SIG-M5 (cell line): ENCODE data around the gene VIPR2.

ENCODE experiments used
- DNase-seq: peaks from one replicate; lab custom pipeline; 2025; lab: John Stamatoyannopoulos, UW

Gene VIPR2

GRCh38 chr7:159157714-159158113, 13.0 kb upstream of the VIPR2 start:
- DNase-seq = no peak

GRCh38 chr7:159156436-159157245, 12.0 kb upstream of the VIPR2 start:
- DNase-seq = no peak

GRCh38 chr7:159155410-159155809, 10.7 kb upstream of the VIPR2 start:
- DNase-seq = no peak

- DNase-seq = no peak
Observed at GRCh38 chr7:159154243-159154642, 9.6 kb upstream of the VIPR2 start.

GRCh38 chr7:159153511-159153910, 8.8 kb upstream of the VIPR2 start:
- DNase-seq = no peak

GRCh38 chr7:159152816-159153215, 8.1 kb upstream of the VIPR2 start:
- DNase-seq = no peak

- DNase-seq = no peak
Observed at GRCh38 chr7:159151231-159151630, 6.6 kb upstream of the VIPR2 start.

- DNase-seq = no peak
Observed at GRCh38 chr7:159149488-159149887, 4.8 kb upstream of the VIPR2 start.

GRCh38 chr7:159148430-159149395, 4.0 kb upstream of the VIPR2 start:
- no peak for DNase-seq

- no peak for DNase-seq
Observed at GRCh38 chr7:159147687-159148086, 3.0 kb upstream of the VIPR2 start.

GRCh38 chr7:159147246-159147645, 2.6 kb upstream of the VIPR2 start:
- DNase-seq = no peak

- no peak for DNase-seq
Observed at GRCh38 chr7:159146084-159146858, 1.6 kb upstream of the VIPR2 start.

GRCh38 chr7:159145490-159145855, 806 bp upstream of the VIPR2 start:
- no peak for DNase-seq

- DNase-seq = no peak
Observed at GRCh38 chr7:159143780-159144757, 598 bp downstream of the VIPR2 start.

- DNase-seq = no peak
Observed at GRCh38 chr7:159142730-159143129, 1.9 kb downstream of the VIPR2 start.

GRCh38 chr7:159142199-159142598, 2.5 kb downstream of the VIPR2 start:
- DNase-seq = no peak

GRCh38 chr7:159141660-159142059, 3.0 kb downstream of the VIPR2 start:
- DNase-seq = no peak

GRCh38 chr7:159141167-159141566, 3.5 kb downstream of the VIPR2 start:
- no peak for DNase-seq

- DNase-seq = no peak
Observed at GRCh38 chr7:159140170-159140910, 4.3 kb downstream of the VIPR2 start.

- no peak for DNase-seq
Observed at GRCh38 chr7:159139639-159140038, 5.0 kb downstream of the VIPR2 start.
